Mesenchymal stem cell (in vitro differentiated cells and primary cell): ENCODE results near the gene DAAM2.

Experiments used
- DNase-seq: peaks from one replicate; pipeline ENCODE4 v3.0.0-alpha.2; 2013
- H2AFZ ChIP-seq: one replicate; pipeline ENCODE4 v1.6.1; 2013; ENCODE audit warnings: low read depth, mild to moderate bottlenecking, control low read depth, inconsistent platforms, low read length, moderate library complexity
- H2AK5ac ChIP-seq: 2 replicates; pipeline ENCODE4 v1.6.1; 2013; ENCODE audit warnings: low read length, moderate library complexity, mild to moderate bottlenecking, inconsistent platforms; ENCODE audit not compliant: severe bottlenecking
- H2BK120ac ChIP-seq: one replicate; pipeline ENCODE4 v1.6.1; 2013; ENCODE audit warnings: low read depth, mild to moderate bottlenecking, inconsistent platforms, low read length, moderate library complexity
- H2BK12ac ChIP-seq, 2 experiments: one replicate each; pipeline ENCODE4 v1.6.1; 2013; ENCODE audit warnings: inconsistent platforms in 2 of 2, low read length in 2 of 2, mild to moderate bottlenecking in 2 of 2, moderate library complexity in 2 of 2, control low read depth in 1 of 2
- H2BK15ac ChIP-seq: one replicate; pipeline ENCODE4 v1.6.1; 2013; ENCODE audit warnings: mild to moderate bottlenecking, low read depth, inconsistent platforms; ENCODE audit not compliant: poor library complexity, severe bottlenecking
- H2BK5ac ChIP-seq: 2 replicates; pipeline ENCODE4 v1.6.1; 2013; ENCODE audit warnings: low read depth, mild to moderate bottlenecking, low read length, control low read depth, inconsistent platforms; ENCODE audit not compliant: poor library complexity, severe bottlenecking
- H3K14ac ChIP-seq, 2 experiments: one replicate each; pipeline ENCODE4 v1.6.1; 2013; ENCODE audit warnings: inconsistent platforms in 2 of 2, low read length in 2 of 2, control low read depth in 1 of 2, mild to moderate bottlenecking in 1 of 2, moderate library complexity in 1 of 2
- H3K18ac ChIP-seq, 2 experiments: one replicate each; pipeline ENCODE4 v1.6.1; 2013; ENCODE audit warnings: inconsistent platforms in 2 of 2, low read length in 2 of 2, control low read depth in 1 of 2, low read depth in 1 of 2, mild to moderate bottlenecking in 1 of 2
- H3K23ac ChIP-seq, 2 experiments: one replicate each; pipeline ENCODE4 v1.6.1; 2013; ENCODE audit warnings: inconsistent platforms in 2 of 2, low read length in 2 of 2, mild to moderate bottlenecking in 2 of 2, moderate library complexity in 2 of 2, control low read depth in 1 of 2
- H3K27ac ChIP-seq: 2 replicates; pipeline ENCODE4 v1.5.1; 2013; ENCODE audit warnings: mild to moderate bottlenecking, moderate library complexity, low read length, control low read depth, inconsistent platforms; ENCODE audit not compliant: poor library complexity, severe bottlenecking
- H3K27me3 ChIP-seq, 2 experiments: 2 replicates each; pipeline versions ENCODE4 v1.6.1 to v1.7.0; 2013; ENCODE audit warnings: low read length in 2 of 2, mild to moderate bottlenecking in 2 of 2, moderate library complexity in 2 of 2, control low read depth in 1 of 2, inconsistent platforms in 1 of 2; ENCODE audit not compliant: control insufficient read depth in 1 of 2, insufficient read depth in 1 of 2
- H3K36me3 ChIP-seq, 2 experiments: 2 replicates each; pipeline versions ENCODE4 v1.6.1 to v1.7.0; 2013; ENCODE audit warnings: low read length in 2 of 2, control low read depth in 1 of 2, inconsistent platforms in 1 of 2, low read depth in 1 of 2, mild to moderate bottlenecking in 1 of 2; ENCODE audit not compliant: insufficient read depth in 2 of 2, control insufficient read depth in 1 of 2
- H3K4ac ChIP-seq, 2 experiments: one replicate each; pipeline ENCODE4 v1.6.1; 2013; ENCODE audit warnings: inconsistent platforms in 2 of 2, low read length in 2 of 2, mild to moderate bottlenecking in 2 of 2, moderate library complexity in 2 of 2, control low read depth in 1 of 2, low read depth in 1 of 2
- H3K4me1 ChIP-seq: 2 replicates; pipeline ENCODE4 v1.6.1; 2013; ENCODE audit warnings: low read depth, low read length, control low read depth; ENCODE audit not compliant: control insufficient read depth, insufficient read depth
- H3K4me2 ChIP-seq: 2 replicates; pipeline ENCODE4 v1.6.1; 2013; ENCODE audit warnings: low read length, mild to moderate bottlenecking, inconsistent platforms; ENCODE audit not compliant: poor library complexity, severe bottlenecking
- H3K4me3 ChIP-seq, 2 experiments: 2 replicates each; pipeline versions ENCODE4 v1.5.1 to v1.7.0; 2013; ENCODE audit warnings: low read length in 2 of 2, mild to moderate bottlenecking in 2 of 2, control low read depth in 1 of 2, low read depth in 1 of 2; ENCODE audit not compliant: insufficient read depth in 1 of 2
- H3K79me1 ChIP-seq: replicated peaks from 2 replicates; pipeline ENCODE4 v1.6.1; 2013; ENCODE audit warnings: mild to moderate bottlenecking, control low read depth, low read length, inconsistent platforms; ENCODE audit not compliant: poor library complexity, severe bottlenecking
- H3K9ac ChIP-seq: 2 replicates; pipeline ENCODE4 v1.7.0; 2013; ENCODE audit warnings: mild to moderate bottlenecking, low read length, moderate library complexity
- H3K9me3 ChIP-seq: 2 replicates; pipeline ENCODE4 v1.7.0; 2013; ENCODE audit warnings: mild to moderate bottlenecking, low read length; ENCODE audit not compliant: control insufficient read depth
- H4K8ac ChIP-seq: one replicate; pipeline ENCODE4 v1.6.1; 2013; ENCODE audit warnings: inconsistent platforms, mild to moderate bottlenecking, low read length, moderate library complexity
- H4K91ac ChIP-seq: one replicate; pipeline ENCODE4 v1.6.1; 2013; ENCODE audit warnings: mild to moderate bottlenecking, low read length, inconsistent platforms
- whole genome bisulfite sequencing: methylation state at CpG from one replicate; pipeline ENCODE4 v1.1.7; 2013; ENCODE audit warnings: mixed read lengths; 5-methylcytosine and 5-hydroxymethylcytosine counted together

DAAM2 gene

GRCh38 chr6:39918831-39919230 lies 126.7 kb downstream of the DAAM2 start:
- Histone ChIP-seq H2BK5ac (no peak overlapping the region), H3K79me1 (peaks cover 11% of the 10 kb centered on the region), H2BK15ac (no peak overlapping the region), H4K91ac (no peak overlapping the region), H3K9ac (no peak overlapping the region), H2AFZ (no peak overlapping the region), H4K8ac (no peak overlapping the region), H3K27me3 (no peaks in the 10 kb centered on the region), H3K4me1 (peaks cover 10% of the 10 kb centered on the region), H3K4me2 (no peak overlapping the region), H3K9me3 (no peaks in the 10 kb centered on the region), H3K23ac (no peak overlapping the region), H2AK5ac (no peak overlapping the region), H2BK120ac (no peak overlapping the region), H3K4ac (no peak overlapping the region), H3K36me3 (peaks cover 28 to 39% of the 10 kb centered on the region in 2 experiments), H3K27ac (no peak overlapping the region), H3K18ac (no peak overlapping the region), H3K14ac (no peak overlapping the region), H2BK12ac (no peak overlapping the region), H3K4me3 (no peak overlapping the region)
- 97% methylated on average over 4 of the region's 5 CpGs for WGBS
- no peak for DNase-seq

DNA sequence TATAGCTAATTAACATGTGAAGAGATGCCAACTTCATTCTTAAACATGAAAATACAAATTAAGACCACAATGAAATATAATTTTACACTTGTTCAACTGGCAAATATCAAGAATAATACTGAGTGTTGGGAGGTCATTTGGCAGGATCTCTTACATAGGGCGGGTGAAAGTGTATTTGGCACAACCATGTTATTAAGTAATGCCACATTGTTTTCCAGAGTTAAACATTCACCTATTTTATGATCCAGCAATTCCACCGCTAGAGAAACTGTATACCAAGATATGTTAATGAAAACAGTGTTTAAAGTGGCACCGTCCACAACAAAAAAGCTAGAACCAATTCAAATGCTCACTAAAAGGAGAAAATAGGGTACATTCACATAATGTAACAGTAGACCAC lies 128.0 kb downstream of the DAAM2 start:
- H4K91ac ChIP-seq, result no peak overlapping the region
- no peak overlapping the region for H2AFZ ChIP-seq
- H3K4me3 ChIP-seq, result no peak overlapping the region
- no peak overlapping the region for H3K9ac ChIP-seq
- no peak overlapping the region for H3K4me2 ChIP-seq
- peaks cover 11% of the 10 kb centered on the region for H3K79me1 ChIP-seq
- no peak overlapping the region for H3K14ac ChIP-seq
- H2BK12ac ChIP-seq, result no peak overlapping the region
- H3K18ac ChIP-seq, result no peak overlapping the region
- H3K27ac ChIP-seq, result no peak overlapping the region
- H3K27me3 ChIP-seq, result no peaks in the 10 kb centered on the region
- no peak overlapping the region for H2BK120ac ChIP-seq
- H2BK15ac ChIP-seq, result no peak overlapping the region
- DNase-seq, result no peak
- H2BK5ac ChIP-seq, result no peak overlapping the region
- H3K36me3 ChIP-seq, result peaks cover 33 to 38% of the 10 kb centered on the region in 2 experiments
- H3K9me3 ChIP-seq, result no peaks in the 10 kb centered on the region
- WGBS, result 100% methylated on average over 1 of the region's 3 CpGs
- no peak overlapping the region for H2AK5ac ChIP-seq
- no peak overlapping the region for H3K4ac ChIP-seq
- no peak overlapping the region for H4K8ac ChIP-seq
- H3K23ac ChIP-seq, result no peak overlapping the region
- H3K4me1 ChIP-seq, result peaks cover 8% of the 10 kb centered on the region

DNA sequence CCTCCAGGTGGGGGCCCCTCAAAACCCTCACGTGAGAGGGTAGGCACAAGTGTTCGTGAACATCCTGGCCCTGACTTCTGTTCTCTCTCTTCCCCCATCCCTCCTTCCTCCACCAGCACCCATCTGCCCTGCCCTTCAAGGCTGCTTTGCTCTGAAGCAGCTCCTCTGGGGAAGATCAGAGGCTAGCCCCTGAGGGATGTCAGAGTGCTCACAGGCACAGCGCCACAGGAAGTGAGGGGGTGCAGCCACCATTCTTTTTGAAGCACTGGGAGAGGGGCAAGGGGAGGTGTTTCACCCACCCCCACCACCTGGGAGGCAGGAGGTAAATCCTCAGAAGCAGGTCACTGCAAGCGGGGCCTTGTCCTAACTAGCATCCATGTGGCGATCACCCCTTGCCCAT lies 130.6 kb downstream of the DAAM2 start:
- H3K27me3 ChIP-seq, result no peaks in the 10 kb centered on the region
- H3K23ac ChIP-seq, result no peak overlapping the region
- no peak overlapping the region for H3K9ac ChIP-seq
- no peak overlapping the region for H3K18ac ChIP-seq
- peaks cover 32 to 43% of the 10 kb centered on the region in 2 experiments for H3K36me3 ChIP-seq
- no peak for DNase-seq
- H2BK5ac ChIP-seq, result no peak overlapping the region
- H3K79me1 ChIP-seq, result peaks cover 10% of the 10 kb centered on the region
- H3K27ac ChIP-seq, result no peak overlapping the region
- no peak overlapping the region for H4K91ac ChIP-seq
- H4K8ac ChIP-seq, result no peak overlapping the region
- no peak overlapping the region for H3K4me3 ChIP-seq
- WGBS, result over 99% methylated on average over 5 of the region's 5 CpGs
- H2AK5ac ChIP-seq, result no peak overlapping the region
- no peak overlapping the region for H2BK15ac ChIP-seq
- H3K4me1 ChIP-seq, result peaks cover 17% of the 10 kb centered on the region
- no peak overlapping the region for H2BK120ac ChIP-seq
- no peak overlapping the region for H2BK12ac ChIP-seq
- no peak overlapping the region for H2AFZ ChIP-seq
- no peak overlapping the region for H3K14ac ChIP-seq
- no peak overlapping the region for H3K4ac ChIP-seq
- no peak overlapping the region for H3K4me2 ChIP-seq
- H3K9me3 ChIP-seq, result no peaks in the 10 kb centered on the region

DNA sequence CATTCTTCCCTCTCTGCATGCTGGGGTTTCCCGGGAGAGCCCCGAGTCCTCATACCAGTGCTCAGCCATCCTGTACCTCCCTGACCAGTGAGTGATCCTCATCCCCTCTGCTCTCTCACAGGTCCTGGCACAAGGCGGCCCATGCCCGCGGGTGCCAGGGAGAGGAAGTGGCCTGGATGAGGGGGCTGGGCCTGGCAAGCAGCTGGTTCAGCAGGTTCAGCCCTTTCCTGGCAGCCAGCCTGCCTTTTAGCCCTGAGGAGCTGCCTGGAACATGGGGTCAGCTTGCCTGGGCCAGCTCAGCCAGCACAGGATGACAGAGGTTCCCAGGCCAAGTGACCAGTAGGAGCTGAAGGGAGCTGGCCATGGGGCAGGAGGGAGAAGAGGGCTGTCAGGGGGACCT lies 131.2 kb downstream of the DAAM2 start:
- H2AFZ ChIP-seq, result no peak overlapping the region
- H3K9ac ChIP-seq, result no peak overlapping the region
- no peak overlapping the region for H2BK5ac ChIP-seq
- peaks cover 32 to 43% of the 10 kb centered on the region in 2 experiments for H3K36me3 ChIP-seq
- 100% methylated on average over 5 of the region's 5 CpGs for WGBS
- H3K23ac ChIP-seq, result no peak overlapping the region
- no peak overlapping the region for H2BK12ac ChIP-seq
- H3K18ac ChIP-seq, result no peak overlapping the region
- H4K91ac ChIP-seq, result no peak overlapping the region
- no peak overlapping the region for H3K27ac ChIP-seq
- H2BK120ac ChIP-seq, result no peak overlapping the region
- H3K14ac ChIP-seq, result peak overlapping the region in 1 of 2 experiments; percentile 74
- H3K4me3 ChIP-seq, result no peak overlapping the region
- H4K8ac ChIP-seq, result no peak overlapping the region
- no peaks in the 10 kb centered on the region for H3K27me3 ChIP-seq
- no peak overlapping the region for H2BK15ac ChIP-seq
- peaks cover 17% of the 10 kb centered on the region for H3K4me1 ChIP-seq
- no peak overlapping the region for H3K4me2 ChIP-seq
- no peak overlapping the region for H2AK5ac ChIP-seq
- no peak overlapping the region for H3K4ac ChIP-seq
- peaks cover 10% of the 10 kb centered on the region for H3K79me1 ChIP-seq
- no peak for DNase-seq
- H3K9me3 ChIP-seq, result no peaks in the 10 kb centered on the region
